ENCODE measurements around the gene TRIO. TPM values are rescaled to one million over a fixed set of nuclear protein-coding genes. Genes with fewer than 3 reads are reported as not detected.

TRIO gene
- polyA plus RNA-seq, 3 donors = 1.7 to 45.8 (median 2.1) TPM

DNA sequence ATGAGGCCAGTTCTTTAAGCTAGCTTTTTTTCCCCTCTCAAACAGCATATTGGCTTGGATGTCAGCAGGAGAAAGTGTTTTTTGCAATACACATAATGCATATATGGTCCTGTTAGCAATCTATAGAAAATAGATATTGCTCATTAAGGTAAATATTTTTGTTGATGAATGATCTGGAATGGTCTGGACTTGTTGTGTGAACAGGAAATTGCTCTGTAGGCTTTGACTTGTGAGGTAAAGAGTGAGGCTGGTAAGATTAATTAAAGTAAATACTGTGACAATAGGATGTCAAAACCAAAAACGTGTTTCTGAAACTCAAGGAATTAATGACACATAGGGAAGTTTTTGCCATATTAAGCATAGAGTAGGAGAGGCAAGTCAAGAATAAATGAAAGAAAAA, 176.0 kb downstream of the TRIO start:
- H3K4me3 ChIP-seq (replicated peaks in 1 of 3; ENCODE audit: low read depth in 2 of 3, low read length in 3 of 3) = no peak overlapping the region
- H3K36me3 Mint-ChIP-seq = peaks cover 59 to 78% of the 10 kb centered on the region in 2 donors
- H3K27ac ChIP-seq (ENCODE audit: low read depth in 1 of 2, low read length in 2 of 2) = no peak overlapping the region
- H4K20me1 ChIP-seq (ENCODE audit: insufficient read depth, low read length) = no peaks in the 10 kb centered on the region
- WGBS (ENCODE audit: insufficient coverage) = 100% methylated on average over 1 of the region's 1 CpG
- H3K9ac ChIP-seq (ENCODE audit: insufficient read depth, low read length, poor library complexity, severe bottlenecking) = no peak overlapping the region
- H3K79me2 ChIP-seq (ENCODE audit: insufficient read depth, low read length) = no peaks in the 10 kb centered on the region
- no peak overlapping the region for H2AFZ ChIP-seq (ENCODE audit: insufficient read depth, low read depth, low read length, poor library complexity, severe bottlenecking)
- no peaks in the 10 kb centered on the region for H3K27me3 ChIP-seq (ENCODE audit: control insufficient read depth in 2 of 2, insufficient read depth in 2 of 2, low read length in 2 of 2)
- H3K9me3 ChIP-seq (replicated peaks in 1 of 2; ENCODE audit: control insufficient read depth in 1 of 2, insufficient read depth in 1 of 2, low read length in 2 of 2) = peaks cover 7 to 8% of the 10 kb centered on the region in 2 donors
- H3K36me3 ChIP-seq (replicated peaks in 1 of 2; ENCODE audit: control insufficient read depth in 1 of 2, insufficient read depth in 2 of 2, low read length in 2 of 2) = peaks cover 30 to 65% of the 10 kb centered on the region in 2 donors
- H3K4me2 ChIP-seq (replicated peaks; ENCODE audit: extremely low read depth, low read length, poor library complexity, severe bottlenecking) = no peak overlapping the region
- H3K9me3 Mint-ChIP-seq = peaks cover 3 to 13% (median 9%) of the 10 kb centered on the region in 7 donors
- H3K27me3 Mint-ChIP-seq (ENCODE audit: low read depth in 3 of 3) = no peaks in the 10 kb centered on the region
- intact Hi-C loops (cut with micrococcal nuclease) = no loop called here
- no peak for DNase-seq
- no peaks in the 10 kb centered on the region for H3K4me1 Mint-ChIP-seq
- no peaks in the 10 kb centered on the region for H3K4me1 ChIP-seq (ENCODE audit: control insufficient read depth in 1 of 2, insufficient read depth in 2 of 2, low read length in 2 of 2)
- TF ChIP-seq, protein P1, sequence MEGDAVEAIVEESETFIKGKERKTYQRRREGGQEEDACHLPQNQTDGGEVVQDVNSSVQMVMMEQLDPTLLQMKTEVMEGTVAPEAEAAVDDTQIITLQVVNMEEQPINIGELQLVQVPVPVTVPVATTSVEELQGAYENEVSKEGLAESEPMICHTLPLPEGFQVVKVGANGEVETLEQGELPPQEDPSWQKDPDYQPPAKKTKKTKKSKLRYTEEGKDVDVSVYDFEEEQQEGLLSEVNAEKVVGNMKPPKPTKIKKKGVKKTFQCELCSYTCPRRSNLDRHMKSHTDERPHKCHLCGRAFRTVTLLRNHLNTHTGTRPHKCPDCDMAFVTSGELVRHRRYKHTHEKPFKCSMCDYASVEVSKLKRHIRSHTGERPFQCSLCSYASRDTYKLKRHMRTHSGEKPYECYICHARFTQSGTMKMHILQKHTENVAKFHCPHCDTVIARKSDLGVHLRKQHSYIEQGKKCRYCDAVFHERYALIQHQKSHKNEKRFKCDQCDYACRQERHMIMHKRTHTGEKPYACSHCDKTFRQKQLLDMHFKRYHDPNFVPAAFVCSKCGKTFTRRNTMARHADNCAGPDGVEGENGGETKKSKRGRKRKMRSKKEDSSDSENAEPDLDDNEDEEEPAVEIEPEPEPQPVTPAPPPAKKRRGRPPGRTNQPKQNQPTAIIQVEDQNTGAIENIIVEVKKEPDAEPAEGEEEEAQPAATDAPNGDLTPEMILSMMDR (IDR thresholded peaks at IDR 0.05) = no peak
- H3K4me3 Mint-ChIP-seq = no peak overlapping the region
- no peak overlapping the region for H3K27ac Mint-ChIP-seq

DNA sequence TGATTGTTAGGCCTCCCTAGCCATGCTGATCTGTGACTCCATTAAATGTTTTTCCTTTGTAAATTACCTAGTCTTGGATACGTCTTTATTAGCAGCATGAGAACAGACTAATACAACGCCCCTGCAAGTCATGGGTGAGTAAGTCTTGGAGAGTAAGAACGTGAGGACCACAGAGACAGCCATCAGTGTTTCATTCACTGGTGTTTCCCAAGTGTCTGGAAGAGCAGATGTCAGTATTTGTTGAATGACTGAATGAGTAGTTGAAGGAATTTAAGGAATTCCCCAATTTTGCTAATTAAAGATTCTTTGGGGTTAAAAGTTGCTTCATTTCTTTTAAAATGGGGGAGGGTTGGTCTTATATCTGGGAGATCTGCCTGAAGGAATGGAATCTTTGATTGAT, 178.8 kb downstream of the TRIO start:
- H3K4me1 ChIP-seq (ENCODE audit: control insufficient read depth in 1 of 2, insufficient read depth in 2 of 2, low read length in 2 of 2) = no peaks in the 10 kb centered on the region
- no peaks in the 10 kb centered on the region for H3K27me3 Mint-ChIP-seq (ENCODE audit: low read depth in 3 of 3)
- peaks cover 4% of the 10 kb centered on the region for H4K20me1 ChIP-seq (ENCODE audit: insufficient read depth, low read length)
- no peak overlapping the region for H3K4me2 ChIP-seq (replicated peaks; ENCODE audit: extremely low read depth, low read length, poor library complexity, severe bottlenecking)
- peaks cover 54 to 67% of the 10 kb centered on the region in 2 donors for H3K36me3 Mint-ChIP-seq
- no peak overlapping the region for H3K4me3 Mint-ChIP-seq
- WGBS (ENCODE audit: insufficient coverage) = 100% methylated on average over 3 of the region's 3 CpGs
- H3K4me3 ChIP-seq (replicated peaks in 1 of 3; ENCODE audit: low read depth in 2 of 3, low read length in 3 of 3) = no peak overlapping the region
- TF ChIP-seq, protein P1 (IDR thresholded peaks at IDR 0.05) = no peak
- DNase-seq = no peak
- H3K79me2 ChIP-seq (ENCODE audit: insufficient read depth, low read length) = no peaks in the 10 kb centered on the region
- peaks cover 3 to 13% (median 9%) of the 10 kb centered on the region in 7 donors for H3K9me3 Mint-ChIP-seq
- H2AFZ ChIP-seq (ENCODE audit: insufficient read depth, low read depth, low read length, poor library complexity, severe bottlenecking) = no peak overlapping the region
- H3K27ac ChIP-seq (ENCODE audit: low read depth in 1 of 2, low read length in 2 of 2) = no peak overlapping the region
- no peak overlapping the region for H3K27ac Mint-ChIP-seq
- H3K27me3 ChIP-seq (ENCODE audit: control insufficient read depth in 2 of 2, insufficient read depth in 2 of 2, low read length in 2 of 2) = no peaks in the 10 kb centered on the region
- intact Hi-C loops (cut with micrococcal nuclease) = no loop called here
- H3K9ac ChIP-seq (ENCODE audit: insufficient read depth, low read length, poor library complexity, severe bottlenecking) = no peak overlapping the region
- H3K36me3 ChIP-seq (replicated peaks in 1 of 2; ENCODE audit: control insufficient read depth in 1 of 2, insufficient read depth in 2 of 2, low read length in 2 of 2) = peaks cover 25 to 72% of the 10 kb centered on the region in 2 donors
- H3K4me1 Mint-ChIP-seq = peaks cover 2% of the 10 kb centered on the region
- peaks cover 7 to 8% of the 10 kb centered on the region in 2 donors for H3K9me3 ChIP-seq (replicated peaks in 1 of 2; ENCODE audit: control insufficient read depth in 1 of 2, insufficient read depth in 1 of 2, low read length in 2 of 2)

All from CD14-positive monocyte (primary cell).